ENCODE results near the gene ITGB3. TPM values are rescaled to one million over a fixed set of nuclear protein-coding genes. Genes with fewer than 3 reads are reported as not detected.
A peak's percentile ranks its signal among the peaks of the same experiment; 100 is the strongest.
"Not testable (repeated sequence)": the region's sequence is repeated elsewhere in the genome, so short reads cannot be mapped to it uniquely, and the experiment has no call there.

ITGB3 gene
- total RNA-seq, 1 experiment from 2014 or later = 11.5 TPM

DNA sequence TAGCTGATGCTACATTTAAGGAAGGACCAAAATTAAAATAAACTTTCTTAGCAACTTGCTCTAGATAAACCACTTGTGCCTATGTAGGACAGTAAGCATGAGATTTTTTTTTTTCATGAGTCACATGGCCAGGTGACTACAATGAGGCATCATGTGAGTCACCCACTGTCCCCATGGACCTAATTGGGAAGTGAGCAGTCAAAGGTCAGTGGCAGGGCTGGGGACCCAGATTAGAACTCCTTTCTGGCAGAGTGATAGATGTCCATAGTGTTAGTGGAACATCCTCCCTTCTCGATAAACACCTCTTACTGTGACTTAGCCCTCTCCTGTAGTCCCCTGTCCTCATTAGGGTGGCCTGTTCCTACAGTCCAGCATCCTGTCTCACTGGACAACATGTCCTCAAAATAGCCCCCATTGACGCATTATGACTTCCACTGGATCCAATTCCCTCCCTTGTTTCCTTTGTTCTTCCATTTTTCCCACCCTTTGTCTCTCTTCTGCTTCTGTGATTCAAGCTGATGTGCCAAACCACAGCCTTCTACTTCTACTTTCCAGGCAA lies 12.4 kb downstream of the ITGB3 start:
- no peak for DNase-seq (ENCODE audit: low read depth, low spot score)
- in situ Hi-C loops (cut with HindIII; ENCODE audit: low pct_unique_long_range_greater_than_20kb, low sequenced_read_pairs) = no loop called here

DNA sequence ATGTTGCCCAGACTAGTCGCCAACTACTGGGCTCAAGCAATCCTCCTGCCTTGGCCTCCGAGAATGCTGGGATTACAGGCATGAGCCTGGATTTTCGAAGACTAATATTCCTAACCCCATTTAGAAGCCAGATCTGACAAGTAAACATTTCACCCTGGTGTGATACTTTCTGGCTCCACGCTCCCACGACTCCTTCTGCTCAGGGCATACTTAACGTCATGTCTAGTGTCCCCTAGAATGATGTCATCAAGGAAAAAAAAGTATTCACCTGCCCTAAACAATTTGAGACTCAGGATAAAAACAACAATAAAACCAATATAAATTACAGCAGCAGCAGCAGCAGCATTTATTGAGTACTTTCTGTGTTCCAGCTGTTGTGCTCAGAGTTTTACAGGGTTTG lies 13.2 kb downstream of the ITGB3 start:
- no peak for DNase-seq (ENCODE audit: low read depth, low spot score)
- in situ Hi-C loops (cut with HindIII; ENCODE audit: low pct_unique_long_range_greater_than_20kb, low sequenced_read_pairs) = no loop called here

DNA sequence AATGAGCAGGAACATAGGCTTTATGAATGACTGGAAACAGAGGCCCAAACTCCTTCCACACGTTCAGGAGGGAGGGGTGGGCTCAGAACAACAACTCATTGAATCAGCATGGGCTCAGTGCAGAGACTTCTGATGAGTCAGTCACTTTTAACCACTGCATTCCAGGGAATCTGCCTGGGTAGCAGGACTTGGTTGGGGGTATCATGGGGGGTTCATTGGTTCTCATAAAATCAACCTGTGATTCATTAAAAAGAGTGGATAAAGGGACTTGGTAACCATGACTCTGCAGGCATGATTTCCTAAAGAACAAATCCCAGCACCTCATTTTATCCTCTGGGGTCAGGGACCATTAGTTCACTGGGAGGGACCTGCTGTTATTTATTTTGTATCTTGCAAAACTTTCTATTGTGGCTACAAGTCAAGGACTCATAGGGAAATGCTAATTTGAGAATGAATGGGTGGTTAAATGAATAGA lies 13.8 kb downstream of the ITGB3 start:
- DNase-seq (ENCODE audit: low read depth, low spot score) = no peak
- in situ Hi-C loops (cut with HindIII; ENCODE audit: low pct_unique_long_range_greater_than_20kb, low sequenced_read_pairs) = no loop called here

DNA sequence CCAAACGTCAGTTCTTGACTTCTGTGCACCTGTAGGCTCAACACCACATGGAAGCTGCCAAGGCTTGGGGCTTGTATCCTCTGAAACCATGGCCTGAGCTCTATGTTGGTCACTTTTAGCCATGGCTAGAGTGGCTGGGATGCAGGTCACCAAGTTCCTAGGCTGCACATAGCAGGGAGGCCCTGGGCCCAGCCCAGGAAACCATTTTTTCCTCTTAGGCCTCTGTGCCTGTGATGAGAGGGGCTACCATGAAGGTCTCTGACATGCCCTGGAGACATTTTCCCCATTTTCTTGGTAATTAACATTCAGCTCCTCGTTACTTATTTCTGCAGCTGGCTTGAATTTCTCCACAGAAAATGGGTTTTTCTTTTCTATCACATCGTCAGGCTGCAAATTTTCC lies 15.3 kb downstream of the ITGB3 start:
- DNase-seq (ENCODE audit: low read depth, low spot score); in situ Hi-C loops (cut with HindIII; ENCODE audit: low pct_unique_long_range_greater_than_20kb, low sequenced_read_pairs): not testable (repeated sequence)

DNA sequence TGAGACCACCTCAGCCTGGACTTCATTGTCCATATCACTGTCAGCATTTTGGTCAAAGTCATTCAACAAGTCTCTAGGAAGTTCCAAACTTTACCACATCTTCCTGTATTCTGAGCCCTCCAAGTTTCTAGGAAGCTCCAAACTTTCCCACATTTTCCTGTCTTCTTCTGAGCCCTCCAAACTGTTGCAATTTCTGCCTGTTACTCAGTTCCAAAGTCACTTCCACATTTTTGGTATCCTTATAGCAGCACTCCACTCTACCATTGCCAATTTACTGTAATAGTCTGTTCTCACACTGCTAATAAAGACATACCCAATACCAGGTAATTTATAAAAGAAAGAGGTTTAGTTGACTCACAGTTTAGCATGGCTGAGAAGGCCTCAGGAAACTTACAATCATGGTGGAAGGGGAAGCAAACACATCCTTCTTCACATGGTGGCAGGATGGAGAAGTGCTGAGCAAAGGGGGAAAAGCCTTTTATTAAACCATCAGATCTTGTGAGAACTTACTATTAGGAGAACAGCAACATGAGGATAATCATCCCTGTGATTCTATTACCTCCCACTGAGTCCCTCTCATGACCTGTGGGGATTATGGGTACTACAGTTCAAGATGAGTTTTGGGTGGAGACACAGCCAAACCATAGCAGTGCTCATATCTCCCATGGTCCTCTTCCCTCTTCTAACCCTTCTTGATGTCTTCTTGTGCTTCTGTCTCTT lies 16.1 kb downstream of the ITGB3 start:
- in situ Hi-C loops (cut with HindIII; ENCODE audit: low pct_unique_long_range_greater_than_20kb, low sequenced_read_pairs); DNase-seq (ENCODE audit: low read depth, low spot score): not testable (repeated sequence)

DNA sequence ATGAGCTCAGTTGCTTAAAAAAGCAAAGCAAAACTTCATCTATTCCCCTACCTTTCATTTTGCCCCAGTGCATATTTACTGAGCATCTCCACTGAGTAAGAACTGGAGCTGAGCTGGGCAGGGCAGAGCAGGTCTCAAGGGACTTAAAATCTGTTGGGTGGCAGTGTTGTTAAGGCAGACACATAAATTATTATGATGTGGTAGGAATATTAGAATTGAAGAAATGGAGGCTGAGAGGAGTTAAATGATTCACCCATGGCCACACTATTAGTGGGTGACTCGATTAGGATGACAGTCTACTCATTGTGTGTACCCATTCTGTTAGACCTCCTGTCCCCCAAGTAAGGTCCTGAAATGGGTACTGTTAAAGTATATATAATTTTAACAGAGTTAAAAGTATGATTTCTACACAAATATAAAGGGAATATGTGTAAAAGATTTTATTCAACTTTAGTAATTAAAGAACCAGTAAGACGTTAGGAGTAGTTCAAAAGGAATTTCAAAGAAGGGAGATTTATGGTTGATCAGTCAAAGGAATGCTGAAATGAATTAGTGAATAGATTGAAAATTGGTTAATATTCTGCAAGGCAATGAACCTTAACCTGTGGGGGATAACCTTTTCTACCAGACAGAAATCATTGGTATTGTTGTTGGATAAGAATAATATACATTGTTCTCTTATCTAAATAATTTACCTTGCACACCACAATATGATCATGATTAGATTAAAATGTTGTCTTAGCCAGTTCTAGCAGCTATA lies 17.5 kb downstream of the ITGB3 start:
- in situ Hi-C loops (cut with HindIII; ENCODE audit: low pct_unique_long_range_greater_than_20kb, low sequenced_read_pairs) = no loop called here
- DNase-seq (ENCODE audit: low read depth, low spot score) = no peak

DNA sequence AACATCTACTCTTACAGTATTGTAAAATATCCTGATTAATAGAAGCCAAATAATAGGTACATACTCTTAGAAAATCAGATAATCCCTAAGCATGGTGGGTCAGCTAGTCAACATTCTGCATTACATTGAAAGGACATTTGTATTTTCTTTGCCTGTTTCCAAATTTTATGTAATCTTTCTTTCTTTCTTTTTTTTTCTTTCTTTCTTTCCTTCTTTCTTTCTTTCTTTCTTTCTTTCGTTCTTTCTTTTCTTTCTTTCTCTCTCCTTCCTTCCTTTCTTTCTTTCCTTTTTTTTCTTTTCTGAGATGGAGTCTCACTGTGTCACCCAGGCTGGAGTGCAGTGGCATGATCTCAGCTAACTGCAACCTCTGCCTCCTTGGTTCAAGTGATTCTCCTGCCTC lies 18.9 kb downstream of the ITGB3 start:
- DNase-seq (ENCODE audit: low read depth, low spot score) = no peak
- in situ Hi-C loops (cut with HindIII; ENCODE audit: low pct_unique_long_range_greater_than_20kb, low sequenced_read_pairs) = no loop called here

DNA sequence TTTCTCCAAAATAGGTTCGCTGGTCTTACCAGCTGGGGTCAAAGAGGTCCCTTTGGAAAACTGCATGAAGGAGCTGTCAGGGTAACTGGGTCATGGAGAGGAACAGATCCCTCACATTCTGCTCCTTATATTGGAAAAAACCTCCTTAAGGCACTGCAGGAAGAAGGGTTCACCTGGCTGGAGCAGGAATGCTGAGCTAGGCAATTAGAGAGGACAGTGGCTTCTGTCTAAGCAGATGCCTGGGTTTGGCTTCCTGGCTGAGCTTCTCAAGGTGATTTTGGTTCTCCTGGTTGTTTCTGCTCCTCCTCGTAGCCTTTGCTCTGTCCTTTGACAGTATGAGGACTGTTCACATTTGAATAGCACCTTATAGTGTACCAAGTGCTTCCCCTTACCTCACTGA lies 19.6 kb downstream of the ITGB3 start:
- no peak for DNase-seq (ENCODE audit: low read depth, low spot score)
- in situ Hi-C loops (cut with HindIII; ENCODE audit: low pct_unique_long_range_greater_than_20kb, low sequenced_read_pairs) = no loop called here

DNA sequence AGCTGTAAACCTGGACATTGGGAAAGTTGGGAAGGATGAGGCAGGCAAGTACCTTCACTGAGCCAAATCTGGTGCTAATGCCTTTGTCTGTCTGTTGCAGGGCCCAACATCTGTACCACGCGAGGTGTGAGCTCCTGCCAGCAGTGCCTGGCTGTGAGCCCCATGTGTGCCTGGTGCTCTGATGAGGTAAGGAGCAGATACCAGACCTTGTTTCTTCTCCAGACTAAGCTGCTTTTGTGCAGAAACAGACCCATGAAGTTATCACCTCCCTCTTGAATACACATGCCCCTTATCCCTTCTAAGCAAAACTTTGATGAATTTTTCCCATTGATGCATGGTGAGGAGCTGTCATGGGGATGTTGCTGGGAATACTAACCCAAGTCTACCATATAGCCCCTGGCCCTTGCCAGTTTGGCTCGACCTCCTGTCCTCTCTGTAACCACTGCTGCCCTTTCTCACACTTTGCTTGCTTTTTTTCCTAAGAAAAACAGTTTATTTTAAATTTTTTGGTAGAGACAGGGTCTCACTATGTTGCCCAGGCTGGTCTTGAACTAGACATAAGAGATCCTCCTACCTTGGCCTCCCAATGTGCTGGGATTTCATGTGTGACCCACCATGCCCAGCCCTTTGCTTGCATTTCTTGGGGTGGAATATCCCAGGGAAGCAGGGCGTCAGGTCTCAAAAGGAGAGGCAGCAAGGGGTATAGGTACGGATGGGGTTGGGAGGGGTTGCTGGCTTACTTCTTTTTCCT lies 20.9 kb downstream of the ITGB3 start:
- no peak for DNase-seq (ENCODE audit: low read depth, low spot score)
- in situ Hi-C loops (cut with HindIII; ENCODE audit: low pct_unique_long_range_greater_than_20kb, low sequenced_read_pairs) = no loop called here

DNA sequence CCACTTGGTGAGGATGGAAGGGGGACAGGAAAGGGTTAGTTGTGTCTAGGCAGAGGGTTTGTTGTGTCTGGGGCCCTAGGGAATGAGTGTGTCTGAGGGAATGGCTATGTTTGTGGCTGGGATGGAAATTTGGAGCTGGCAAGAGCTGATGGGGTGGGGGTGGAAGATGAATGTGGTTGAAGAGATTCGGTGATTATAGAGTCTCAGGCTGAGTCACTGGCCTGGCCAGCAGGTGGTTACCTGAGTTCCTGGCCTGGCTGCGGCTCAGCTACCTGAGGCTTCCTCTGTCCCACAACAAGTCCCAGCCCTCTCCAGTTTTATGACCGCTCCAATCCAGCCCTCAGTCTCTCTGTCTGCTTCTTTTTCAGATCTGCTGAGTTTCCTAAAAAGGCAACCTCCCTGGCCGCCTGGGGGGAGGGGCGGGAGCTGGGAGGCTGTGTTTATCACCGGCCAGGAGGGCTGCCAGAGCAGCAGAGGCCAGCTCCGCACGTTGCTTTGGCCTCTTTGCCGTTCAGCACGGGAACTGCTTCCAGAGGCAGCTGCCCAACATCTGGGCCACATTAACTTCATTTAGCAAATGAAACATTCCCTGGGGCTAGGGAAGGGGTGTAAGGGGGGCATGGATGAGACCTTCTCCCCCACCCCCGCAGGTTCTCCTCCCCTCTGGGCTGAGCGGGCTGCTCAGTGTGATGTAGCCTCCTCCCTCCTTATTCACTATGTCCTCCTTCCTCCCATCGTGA lies 21.8 kb downstream of the ITGB3 start:
- no peak for DNase-seq (ENCODE audit: low read depth, low spot score)
- in situ Hi-C loops (cut with HindIII; ENCODE audit: low pct_unique_long_range_greater_than_20kb, low sequenced_read_pairs) = no loop called here

DNA sequence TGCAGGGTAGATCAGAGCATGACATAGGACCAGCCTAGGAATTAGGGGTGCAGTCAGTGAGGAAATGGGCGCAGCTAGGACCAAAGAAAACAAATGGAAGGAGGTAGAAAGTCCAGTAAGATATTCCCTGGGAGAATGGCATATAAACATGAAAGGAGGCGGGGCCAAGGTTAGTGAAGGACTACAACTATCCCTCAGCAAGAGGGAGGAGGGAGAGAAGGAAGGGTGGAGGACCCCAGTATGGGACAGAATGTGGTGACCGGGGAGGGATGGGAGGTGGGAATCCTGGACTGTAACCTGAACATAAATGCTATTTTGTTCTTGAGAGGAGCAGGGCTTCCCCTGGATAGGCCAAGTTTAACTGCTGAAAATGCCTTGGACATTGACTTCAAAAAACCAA lies 22.8 kb downstream of the ITGB3 start:
- no peak for DNase-seq (ENCODE audit: low read depth, low spot score)
- in situ Hi-C loops (cut with HindIII; ENCODE audit: low pct_unique_long_range_greater_than_20kb, low sequenced_read_pairs) = no loop called here

DNA sequence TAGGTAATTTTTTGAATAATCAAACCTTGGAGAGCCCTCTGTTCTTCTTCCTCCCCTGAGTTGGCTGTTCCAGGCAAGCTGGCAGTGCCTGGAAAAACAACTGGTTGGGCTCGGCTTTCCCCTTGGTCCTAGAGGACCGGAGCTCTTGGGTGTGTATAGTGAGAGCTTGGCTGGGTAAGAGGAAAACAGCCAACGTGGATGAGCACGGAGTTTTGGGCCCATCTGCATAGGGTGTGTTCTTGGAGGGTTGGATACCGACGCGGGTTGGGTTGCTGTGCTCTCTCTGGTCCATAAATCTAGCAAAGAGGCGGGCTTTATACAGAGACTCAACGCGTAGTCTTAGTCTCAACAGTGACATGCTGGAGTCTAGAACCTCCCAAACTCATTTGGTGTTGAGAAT lies 23.2 kb downstream of the ITGB3 start:
- in situ Hi-C loops (cut with HindIII; ENCODE audit: low pct_unique_long_range_greater_than_20kb, low sequenced_read_pairs) = no loop called here
- DNase-seq (ENCODE audit: low read depth, low spot score) = peak; percentile 47

DNA sequence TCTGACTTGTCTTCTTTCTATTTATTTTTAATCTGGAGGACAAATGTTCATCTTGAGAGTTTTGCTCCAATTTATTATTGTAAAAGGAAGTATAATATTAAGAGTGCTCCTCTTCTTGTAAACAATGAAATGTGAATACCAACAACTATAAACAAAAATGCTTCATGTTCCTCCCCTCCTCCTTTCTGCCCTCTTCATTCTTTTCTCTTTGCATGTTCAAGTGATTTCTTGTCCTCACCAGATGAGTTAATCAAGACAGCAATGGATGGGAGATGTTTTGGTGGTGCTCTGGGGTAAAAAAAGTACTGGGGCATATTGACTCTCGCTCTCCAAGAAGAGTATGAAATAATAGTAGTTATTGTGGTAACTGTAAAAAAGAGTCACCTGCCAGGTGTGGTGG lies 24.3 kb downstream of the ITGB3 start:
- in situ Hi-C loops (cut with HindIII; ENCODE audit: low pct_unique_long_range_greater_than_20kb, low sequenced_read_pairs) = no loop called here
- DNase-seq (ENCODE audit: low read depth, low spot score) = no peak

DNA sequence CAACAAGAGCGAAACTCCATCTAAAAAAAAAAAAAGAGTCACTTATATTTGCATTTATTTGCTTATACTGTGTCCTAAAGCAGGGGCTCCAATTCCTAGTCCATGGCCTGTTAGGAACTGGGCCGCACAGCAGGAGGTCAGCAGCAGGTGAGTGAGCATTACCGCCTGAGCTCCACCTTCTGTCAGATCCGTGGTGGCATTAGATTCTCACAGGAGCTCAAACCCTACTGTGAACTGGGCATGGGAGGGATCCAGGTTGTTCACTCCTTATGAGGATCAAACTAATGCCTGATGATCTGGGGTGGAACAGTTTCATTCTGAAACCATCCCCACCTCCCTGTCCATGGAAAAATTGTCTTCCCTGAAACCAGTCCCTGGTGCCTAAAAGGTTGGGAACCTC lies 24.9 kb downstream of the ITGB3 start:
- in situ Hi-C loops (cut with HindIII; ENCODE audit: low pct_unique_long_range_greater_than_20kb, low sequenced_read_pairs) = no loop called here
- no peak for DNase-seq (ENCODE audit: low read depth, low spot score)

DNA sequence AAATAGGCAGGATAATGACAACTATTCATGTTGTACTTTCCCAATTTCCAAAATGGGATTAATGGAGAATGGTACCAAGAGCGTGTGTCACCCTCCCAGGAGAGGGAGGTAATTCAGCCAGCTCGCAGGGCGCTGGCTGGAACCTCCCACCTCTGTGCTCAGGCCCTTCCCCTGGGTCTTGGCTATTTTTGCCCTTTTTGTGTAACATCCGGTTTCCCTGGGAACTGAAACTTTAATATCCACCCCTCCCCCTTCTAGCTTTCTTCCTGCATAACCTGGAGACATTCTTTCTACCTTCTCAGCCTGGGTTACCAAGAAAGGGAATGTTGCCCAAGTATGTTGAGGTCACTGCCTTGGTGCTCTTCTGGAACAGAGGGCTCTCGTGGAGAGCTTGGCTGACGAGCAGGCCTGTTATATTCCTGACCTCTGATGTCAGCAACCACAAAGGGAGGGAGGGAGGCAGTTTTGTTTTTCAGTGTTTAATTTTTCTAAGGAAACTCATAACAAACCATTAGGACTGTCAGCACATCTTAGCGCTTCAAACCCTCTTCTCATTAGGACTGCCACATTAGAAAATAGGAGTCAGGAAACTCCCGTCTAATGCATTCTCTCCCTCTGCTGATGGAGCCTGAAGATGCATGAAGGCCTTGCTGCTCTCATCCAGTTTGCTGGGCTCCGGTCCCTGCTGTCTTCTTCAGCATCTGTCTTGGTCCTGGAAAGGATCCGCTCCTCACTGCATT lies 25.6 kb downstream of the ITGB3 start:
- in situ Hi-C loops (cut with HindIII; ENCODE audit: low pct_unique_long_range_greater_than_20kb, low sequenced_read_pairs) = no loop called here
- peak; percentile 64 for DNase-seq (ENCODE audit: low read depth, low spot score)

DNA sequence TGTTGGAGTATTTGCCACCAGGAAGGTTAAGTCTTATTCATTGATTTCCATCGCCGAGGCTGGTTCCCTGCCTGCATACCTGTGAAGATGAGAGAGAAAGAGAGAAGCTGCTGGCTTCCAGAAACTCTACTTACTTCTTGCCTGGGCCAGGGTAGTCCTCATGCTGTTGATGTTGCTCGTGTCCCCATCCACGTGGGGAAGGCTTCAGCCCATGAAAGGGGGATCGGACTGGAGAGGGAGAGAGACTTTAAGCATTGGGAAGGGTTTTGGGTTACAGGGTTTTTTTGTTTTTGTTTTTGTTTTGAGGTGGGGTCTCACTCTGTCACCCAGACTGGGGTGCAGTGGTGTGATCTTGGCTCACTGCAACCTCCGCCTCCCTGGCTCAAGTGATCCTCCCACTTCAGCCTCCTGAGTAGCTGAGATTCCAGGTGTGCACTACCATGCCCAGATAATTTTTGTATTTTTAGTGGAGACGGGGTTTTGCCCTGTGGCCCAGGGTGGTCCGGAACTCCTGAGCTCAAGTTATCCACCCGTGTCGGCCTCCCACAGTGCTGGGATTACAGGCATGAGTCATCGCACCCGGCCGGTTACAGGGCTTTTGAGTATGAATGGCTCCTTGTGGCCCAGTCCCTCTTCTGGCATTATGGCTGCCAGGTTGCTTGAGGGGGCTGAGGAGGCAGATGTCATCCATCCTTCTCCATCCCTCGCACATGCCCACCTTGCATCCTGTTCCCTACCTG lies 26.6 kb downstream of the ITGB3 start:
- peak; percentile 57 for DNase-seq (ENCODE audit: low read depth, low spot score)

More for the DNA sequence above, 26.6 kb downstream of the ITGB3 start:
- in situ Hi-C loops (cut with HindIII; ENCODE audit: low pct_unique_long_range_greater_than_20kb, low sequenced_read_pairs) = no loop called here

Measured in SK-MEL-5 (cell line).